C4-2B (cell line): ENCODE results near the gene LRRTM3.

ENCODE experiments used
- CTCF ChIP-seq: fragments of 450-650 bp; conservative IDR thresholded peaks from 2 replicates; pipeline ENCODE4 v1.5.1; 2017; ENCODE audit warnings: mild to moderate bottlenecking
- ZFX ChIP-seq: fragments of 450-650 bp; IDR thresholded peaks from 2 replicates; pipeline ENCODE4 v1.6.1; 2017

GRCh38 chr10:66981361-66982052 lies 55.7 kb downstream of the LRRTM3 start:
- no peak for TF ChIP-seq CTCF
- TF ChIP-seq ZFX = no peak
